Activated naive CD4-positive, alpha-beta T cell treated with anti-CD3 and anti-CD28 coated beads, Interleukin-2, amount 50 U/mL, for 72 hours (primary cell): ENCODE data around the gene ALG1. TPM values are rescaled to one million over a fixed set of nuclear protein-coding genes. Genes with fewer than 3 reads are reported as not detected.

ENCODE experiments used
- ATAC-seq, 2 donors: fragments of 150-1000 bp; cut with Tn5 transposase; 2 replicates each; pipeline ENCODE4 v1.10.0; 2021; ENCODE audit warnings: mild to moderate bottlenecking in 2 of 2, moderate library complexity in 2 of 2
- DNase-seq, 2 donors: peaks; one replicate each; pipeline ENCODE4 v3.0.0; 2021 to 2022; ENCODE audit warnings: low spot score in 2 of 2
- H3K27ac Mint-ChIP-seq, 2 donors: one replicate each; pipeline ENCODE4 v1.8.0; 2022; ENCODE audit warnings: mild to moderate bottlenecking in 2 of 2, mixed read lengths in 2 of 2
- H3K36me3 Mint-ChIP-seq, 2 donors: one replicate each; pipeline ENCODE4 v1.8.0; 2022; ENCODE audit warnings: mixed read lengths in 2 of 2
- H3K9me3 Mint-ChIP-seq, 2 donors: one replicate each; pipeline ENCODE4 v1.8.0; 2022; ENCODE audit warnings: mixed read lengths in 2 of 2
- total RNA-seq, 2 donors: library from RNA; stranded (reverse); gene quantifications; one replicate each; pipeline ENCODE4 v1.2.3, GENCODE V29; 2022

Gene ALG1
- 10 to 100 TPM; 11.0 to 20.8 TPM for total RNA-seq

- peaks cover 21 to 24% of the 10 kb centered on the region in 2 donors for H3K36me3 Mint-ChIP-seq
- DNase-seq (peak; percentile 88 to 92), ATAC-seq (peak; percentile 93 to 94)
- H3K9me3 Mint-ChIP-seq = no peaks in the 10 kb centered on the region
- peak within 1 kb of the TSS; percentile 93 to 99 for H3K27ac Mint-ChIP-seq
Measured at GRCh38 chr16:5071681-5072333, at the start of gene ALG1. ALG1 (plus strand) TSS chr16:5071843; CDS start chr16:5071850, 7 bp downstream.

GRCh38 chr16:5022521-5022920, 49.1 kb upstream of the ALG1 start:
- no peaks in the 10 kb centered on the region for H3K9me3 Mint-ChIP-seq
- H3K27ac Mint-ChIP-seq = no peak overlapping the region
- H3K36me3 Mint-ChIP-seq = no peaks in the 10 kb centered on the region
- no peak for DNase-seq
- ATAC-seq = no peak

GRCh38 chr16:5024632-5025031, 47.0 kb upstream of the ALG1 start:
- DNase-seq (no peak), ATAC-seq (peak in 1 of 2 donors; percentile 25)
- Mint-ChIP-seq H3K27ac (no peak overlapping the region), H3K9me3 (no peaks in the 10 kb centered on the region), H3K36me3 (no peaks in the 10 kb centered on the region)

- Mint-ChIP-seq H3K36me3 (no peaks in the 10 kb centered on the region), H3K9me3 (no peaks in the 10 kb centered on the region), H3K27ac (no peak overlapping the region)
- no peak for DNase-seq
- no peak for ATAC-seq
Measured at GRCh38 chr16:5025171-5025632, 46.4 kb upstream of the ALG1 start.

GRCh38 chr16:5026664-5027063, 45.0 kb upstream of the ALG1 start:
- DNase-seq (no peak), ATAC-seq (no peak)
- Mint-ChIP-seq H3K36me3 (no peaks in the 10 kb centered on the region), H3K27ac (peak overlapping the region in 1 of 2 donors; percentile 82), H3K9me3 (no peaks in the 10 kb centered on the region)

GRCh38 chr16:5027086-5027485, 44.6 kb upstream of the ALG1 start:
- DNase-seq = no peak
- ATAC-seq = no peak
- peak overlapping the region in 1 of 2 donors; percentile 82 for H3K27ac Mint-ChIP-seq
- no peaks in the 10 kb centered on the region for H3K36me3 Mint-ChIP-seq
- no peaks in the 10 kb centered on the region for H3K9me3 Mint-ChIP-seq

- DNase-seq = no peak
- no peak for ATAC-seq
- Mint-ChIP-seq H3K9me3 (no peaks in the 10 kb centered on the region), H3K36me3 (no peaks in the 10 kb centered on the region), H3K27ac (peak overlapping the region in 1 of 2 donors; percentile 45)
Measured at GRCh38 chr16:5027575-5028235, 43.9 kb upstream of the ALG1 start.

- Mint-ChIP-seq H3K9me3 (no peaks in the 10 kb centered on the region), H3K27ac (no peak overlapping the region), H3K36me3 (no peaks in the 10 kb centered on the region)
- DNase-seq = no peak
- ATAC-seq = no peak
Measured at GRCh38 chr16:5028950-5029475, 42.6 kb upstream of the ALG1 start.

GRCh38 chr16:5030251-5030870, 41.3 kb upstream of the ALG1 start:
- DNase-seq (no peak), ATAC-seq (no peak)
- Mint-ChIP-seq H3K36me3 (no peaks in the 10 kb centered on the region), H3K27ac (peak overlapping the region in 1 of 2 donors; percentile 45), H3K9me3 (no peaks in the 10 kb centered on the region)

- H3K36me3 Mint-ChIP-seq = no peaks in the 10 kb centered on the region
- no peak for ATAC-seq
- no peaks in the 10 kb centered on the region for H3K9me3 Mint-ChIP-seq
- H3K27ac Mint-ChIP-seq = no peak overlapping the region
- DNase-seq = no peak
Measured at GRCh38 chr16:5031601-5032000, 40.0 kb upstream of the ALG1 start.

- no peak for ATAC-seq
- no peak for DNase-seq
- H3K27ac Mint-ChIP-seq = peak overlapping the region; percentile 72 to 84
Measured at GRCh38 chr16:5032748-5033167, 38.9 kb upstream of the ALG1 start.

GRCh38 chr16:5033256-5034166, 38.1 kb upstream of the ALG1 start, which contains the start of gene NAGPA:
NAGPA (minus strand) TSS chr16:5033935; CDS start chr16:5033914, 21 bp downstream.
- peak; percentile 82 to 83 for DNase-seq
- H3K9me3 Mint-ChIP-seq = no peaks in the 10 kb centered on the region
- peak within 1 kb of the TSS; percentile 84 to 95 for H3K27ac Mint-ChIP-seq
- ATAC-seq = peak; percentile 96
- H3K36me3 Mint-ChIP-seq = no peaks in the 10 kb centered on the region

More at GRCh38 chr16:5032748-5033167, 38.9 kb upstream of the ALG1 start:
- Mint-ChIP-seq H3K9me3 (no peaks in the 10 kb centered on the region), H3K36me3 (no peaks in the 10 kb centered on the region)

- no peaks in the 10 kb centered on the region for H3K36me3 Mint-ChIP-seq
- peak overlapping the region; percentile 84 to 95 for H3K27ac Mint-ChIP-seq
- H3K9me3 Mint-ChIP-seq = no peaks in the 10 kb centered on the region
- ATAC-seq (peak in 1 of 2 donors; percentile 1), DNase-seq (no peak)
Measured at GRCh38 chr16:5034167-5034523, 37.5 kb upstream of the ALG1 start.

GRCh38 chr16:5035909-5036227, 35.8 kb upstream of the ALG1 start:
- H3K9me3 Mint-ChIP-seq = no peaks in the 10 kb centered on the region
- ATAC-seq = no peak
- no peaks in the 10 kb centered on the region for H3K36me3 Mint-ChIP-seq
- peak overlapping the region in 1 of 2 donors; percentile 16 for H3K27ac Mint-ChIP-seq
- no peak for DNase-seq

- Mint-ChIP-seq H3K27ac (no peak overlapping the region), H3K36me3 (no peaks in the 10 kb centered on the region)
- DNase-seq = no peak
Measured at GRCh38 chr16:5036228-5037156, 35.2 kb upstream of the ALG1 start.

More at GRCh38 chr16:5036228-5037156, 35.2 kb upstream of the ALG1 start:
- no peak for ATAC-seq
- no peaks in the 10 kb centered on the region for H3K9me3 Mint-ChIP-seq
